ENCODE measurements around the gene SPDYE4. TPM values are rescaled to one million over a fixed set of nuclear protein-coding genes. Genes with fewer than 3 reads are reported as not detected.

The SPDYE4 gene
- total and polyA plus RNA-seq, 9 donors, result not detected

GRCh38 chr17:8720596-8720995 lies 37.8 kb downstream of the SPDYE4 start:
- intact Hi-C loops (cut with DNase I), result no loop called here
- Histone ChIP-seq H3K9me3 (no peaks in the 10 kb centered on the region), H3K27me3 (no peaks in the 10 kb centered on the region), H3K27ac (no peak overlapping the region), H3K36me3 (no peaks in the 10 kb centered on the region), H3K4me3 (no peak overlapping the region), H3K4me1 (ENCODE audit: insufficient read depth) (no peaks in the 10 kb centered on the region)
- WGBS, 3 donors, result 84 to 94% (median 87%) methylated on average over 9 of the region's 9 CpGs
- no peak for TF ChIP-seq POLR2A (IDR thresholded peaks at IDR 0.05)
- no peak for TF ChIP-seq EP300 (IDR thresholded peaks at IDR 0.05)
- TF ChIP-seq, protein P1, sequence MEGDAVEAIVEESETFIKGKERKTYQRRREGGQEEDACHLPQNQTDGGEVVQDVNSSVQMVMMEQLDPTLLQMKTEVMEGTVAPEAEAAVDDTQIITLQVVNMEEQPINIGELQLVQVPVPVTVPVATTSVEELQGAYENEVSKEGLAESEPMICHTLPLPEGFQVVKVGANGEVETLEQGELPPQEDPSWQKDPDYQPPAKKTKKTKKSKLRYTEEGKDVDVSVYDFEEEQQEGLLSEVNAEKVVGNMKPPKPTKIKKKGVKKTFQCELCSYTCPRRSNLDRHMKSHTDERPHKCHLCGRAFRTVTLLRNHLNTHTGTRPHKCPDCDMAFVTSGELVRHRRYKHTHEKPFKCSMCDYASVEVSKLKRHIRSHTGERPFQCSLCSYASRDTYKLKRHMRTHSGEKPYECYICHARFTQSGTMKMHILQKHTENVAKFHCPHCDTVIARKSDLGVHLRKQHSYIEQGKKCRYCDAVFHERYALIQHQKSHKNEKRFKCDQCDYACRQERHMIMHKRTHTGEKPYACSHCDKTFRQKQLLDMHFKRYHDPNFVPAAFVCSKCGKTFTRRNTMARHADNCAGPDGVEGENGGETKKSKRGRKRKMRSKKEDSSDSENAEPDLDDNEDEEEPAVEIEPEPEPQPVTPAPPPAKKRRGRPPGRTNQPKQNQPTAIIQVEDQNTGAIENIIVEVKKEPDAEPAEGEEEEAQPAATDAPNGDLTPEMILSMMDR (IDR thresholded peaks at IDR 0.05), result no peak
- DNase-seq, result no peak

DNA sequence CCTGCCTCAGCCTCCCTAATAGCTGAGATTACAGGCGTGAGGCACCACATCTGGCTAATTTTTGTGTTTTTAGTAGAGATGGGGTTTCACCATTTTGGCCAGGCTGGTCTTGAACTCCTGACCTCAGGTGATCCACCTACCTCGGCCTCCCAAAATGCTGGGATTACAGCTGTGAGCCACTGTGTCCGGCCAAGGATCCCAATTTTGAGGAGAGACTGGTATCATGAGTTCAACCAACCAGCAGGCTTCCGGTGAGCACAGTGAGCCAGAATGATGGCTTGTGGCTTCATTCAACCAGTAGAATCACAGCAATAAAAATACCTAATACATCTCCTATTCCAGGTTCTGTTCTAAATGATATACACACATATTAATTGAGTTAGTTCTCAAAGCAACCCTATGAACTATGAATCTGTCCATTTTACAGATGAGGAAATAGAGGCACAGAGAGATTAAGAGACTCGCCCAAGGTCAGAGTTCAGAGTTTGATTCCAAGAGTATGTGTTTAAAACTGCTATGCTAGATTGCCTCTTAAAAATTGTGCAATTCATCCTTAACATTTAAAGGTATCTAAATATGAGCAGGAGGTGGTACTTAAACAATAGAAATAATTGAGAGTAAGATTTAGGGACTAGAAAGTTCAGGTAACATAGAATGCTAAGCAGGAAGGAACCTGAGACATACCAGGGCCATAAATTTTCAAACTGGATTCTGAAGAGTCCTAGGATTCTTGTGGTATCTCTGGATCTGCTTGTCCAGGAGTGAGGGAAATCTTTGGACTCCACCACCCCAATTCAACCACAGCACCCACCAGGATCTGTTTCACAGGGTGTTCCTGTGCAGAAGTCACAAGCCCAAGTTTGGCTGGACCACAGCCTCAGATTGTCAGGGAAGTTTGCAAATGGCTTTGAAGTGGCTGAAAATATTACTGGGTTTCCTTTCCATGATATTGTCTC lies 38.8 kb downstream of the SPDYE4 start:
- H3K4me1 ChIP-seq (ENCODE audit: insufficient read depth), result no peaks in the 10 kb centered on the region
- no peaks in the 10 kb centered on the region for H3K27me3 ChIP-seq
- intact Hi-C loops (cut with DNase I), result no loop called here
- TF ChIP-seq EP300 (IDR thresholded peaks at IDR 0.05) (no peak), POLR2A (IDR thresholded peaks at IDR 0.05) (no peak)
- TF ChIP-seq, protein P1 (IDR thresholded peaks at IDR 0.05), result no peak
- H3K36me3 ChIP-seq, result no peaks in the 10 kb centered on the region
- no peak overlapping the region for H3K4me3 ChIP-seq
- no peak overlapping the region for H3K27ac ChIP-seq
- 81 to 95% (median 86%) methylated on average over 5 of the region's 5 CpGs for WGBS, 3 donors
- no peaks in the 10 kb centered on the region for H3K9me3 ChIP-seq
- DNase-seq, result no peak

- WGBS, 3 donors, result 93 to 94% (median 93%) methylated on average over 24 to 37 of the region's 37 CpGs
- H3K4me3 ChIP-seq, result no peak overlapping the region
- no peak for DNase-seq
- H3K4me1 ChIP-seq (ENCODE audit: insufficient read depth), result no peaks in the 10 kb centered on the region
- no peaks in the 10 kb centered on the region for H3K36me3 ChIP-seq
- no peaks in the 10 kb centered on the region for H3K9me3 ChIP-seq
- intact Hi-C loops (cut with DNase I), result no loop called here
- TF ChIP-seq EP300 (IDR thresholded peaks at IDR 0.05) (no peak), POLR2A (IDR thresholded peaks at IDR 0.05) (no peak)
- TF ChIP-seq, protein P1 (IDR thresholded peaks at IDR 0.05), result no peak
- no peak overlapping the region for H3K27ac ChIP-seq
- no peaks in the 10 kb centered on the region for H3K27me3 ChIP-seq
These were observed 40.3 kb downstream of the SPDYE4 start for GRCh38 chr17:8718001-8718563.

- Histone ChIP-seq H3K9me3 (no peaks in the 10 kb centered on the region), H3K4me3 (no peak overlapping the region), H3K27me3 (no peaks in the 10 kb centered on the region), H3K36me3 (no peaks in the 10 kb centered on the region), H3K4me1 (ENCODE audit: insufficient read depth) (peaks cover 3% of the 10 kb centered on the region), H3K27ac (no peak overlapping the region)
- 94 to 96% (median 95%) methylated on average over 5 of the region's 5 CpGs for WGBS, 3 donors
- no peak for DNase-seq
- TF ChIP-seq, protein P1 (IDR thresholded peaks at IDR 0.05), result no peak
- TF ChIP-seq POLR2A (IDR thresholded peaks at IDR 0.05) (no peak), EP300 (IDR thresholded peaks at IDR 0.05) (no peak)
- intact Hi-C loops (cut with DNase I), result no loop called here
These were observed 44.5 kb downstream of the SPDYE4 start for GRCh38 chr17:8713878-8714277.
